Measurements from ENCODE around the gene SEPHS2.
A peak's percentile ranks its signal among the peaks of the same experiment; 100 is the strongest.

Gene SEPHS2

DNA sequence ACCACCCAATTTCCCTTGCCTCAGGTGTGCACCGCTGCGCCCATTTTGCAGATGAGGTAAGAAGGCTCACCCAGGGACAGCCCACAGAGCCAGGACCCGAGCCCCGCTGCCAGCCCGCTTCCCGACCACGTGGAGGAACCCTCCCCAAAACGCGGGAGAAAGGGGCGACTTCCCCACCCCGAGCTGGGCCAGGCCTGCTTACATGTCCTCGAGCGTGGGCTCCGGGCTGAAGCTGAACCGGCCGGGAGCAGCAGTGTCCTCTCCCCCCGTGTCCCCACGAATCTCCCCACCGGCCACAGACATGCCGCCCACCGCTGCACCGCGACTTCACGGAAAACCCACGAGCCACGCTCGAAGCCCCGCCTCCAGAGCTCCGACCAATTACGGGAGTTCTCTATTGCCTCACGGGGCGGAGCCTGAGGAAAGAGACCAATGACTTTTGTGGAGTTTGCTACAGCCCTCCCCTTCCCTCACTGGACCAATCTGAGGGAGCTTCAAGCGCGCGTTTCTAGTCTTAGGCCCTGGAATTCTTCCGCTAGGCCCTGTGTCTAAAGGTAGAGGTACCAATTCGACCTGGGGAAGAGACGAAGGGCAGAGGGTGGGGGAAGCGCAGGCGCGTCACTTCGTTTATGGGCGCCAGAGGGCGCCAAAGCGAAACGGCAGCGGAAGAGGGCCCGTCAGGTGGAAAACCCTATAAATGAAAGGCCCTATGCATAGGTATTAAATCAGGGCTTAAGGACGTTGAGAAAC lies 15.8 kb downstream of the SEPHS2 start, which contains the start of gene DCTPP1:
TSS of gene DCTPP1 (minus strand) at position 353 of the 750 bp plus-strand sequence. CDS start at position 303, 50 bp downstream.
- DNase-seq (ENCODE audit: low read depth in 2 of 2), result peak; percentile 96 to 97

DNA sequence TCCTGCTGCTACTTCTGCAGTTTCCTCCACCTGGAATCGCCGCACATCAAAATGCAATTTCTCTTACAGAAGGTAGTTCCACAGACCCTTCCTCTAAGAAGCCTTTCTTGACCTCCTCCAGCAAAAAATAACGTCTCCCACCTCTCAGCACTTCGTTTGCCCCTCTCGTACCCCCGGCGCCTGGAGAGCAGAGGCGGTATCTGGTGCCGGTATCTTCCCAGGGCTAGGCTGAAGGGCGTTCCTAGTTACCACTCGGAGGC lies 16.3 kb downstream of the SEPHS2 start:
- DNase-seq (ENCODE audit: low read depth in 2 of 2), result no peak

DNA sequence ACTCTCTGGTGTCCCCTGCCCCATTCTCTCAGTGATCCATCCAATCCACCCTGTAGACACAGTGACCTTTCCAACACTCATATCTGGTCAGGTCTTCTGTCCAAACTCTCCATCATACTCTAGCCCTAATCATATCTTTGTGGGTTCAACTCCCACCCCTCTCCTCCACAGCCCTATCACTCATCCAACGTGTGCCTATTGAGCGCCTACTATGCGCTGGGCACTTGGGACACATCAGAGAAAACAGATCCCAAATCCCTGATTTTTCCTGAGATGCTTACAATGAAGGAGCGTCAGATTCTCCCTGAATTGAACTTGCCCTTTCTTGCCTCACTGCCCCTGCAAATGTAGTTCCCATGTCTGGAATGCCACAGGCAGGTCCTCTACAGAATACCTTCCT lies 17.6 kb downstream of the SEPHS2 start:
- no peak for DNase-seq (ENCODE audit: low read depth in 2 of 2)

DNA sequence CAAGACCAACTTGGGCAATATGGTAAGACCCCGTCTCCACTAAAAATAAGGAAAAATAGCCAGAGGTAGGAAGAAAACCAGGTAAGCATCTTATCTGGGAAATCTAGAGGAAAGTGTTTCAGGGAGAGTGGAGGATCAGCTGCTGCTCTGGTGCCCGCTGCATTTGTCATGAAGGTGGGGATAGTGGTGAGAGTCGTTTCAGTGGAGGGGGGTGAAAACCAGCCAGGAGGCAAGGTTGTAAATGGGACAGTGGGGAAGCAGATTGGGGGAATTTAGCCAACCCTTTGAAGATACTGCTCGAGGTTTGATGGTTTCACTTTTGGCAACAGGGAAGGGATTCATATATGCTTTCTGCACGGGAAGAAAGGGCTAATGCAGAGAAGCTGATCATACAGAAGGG lies 24.7 kb downstream of the SEPHS2 start:
- no peak for DNase-seq (ENCODE audit: low read depth in 2 of 2)

GRCh38 chr16:30418350-30419181 lies 27.1 kb downstream of the SEPHS2 start:
- no peak for DNase-seq (ENCODE audit: low read depth in 2 of 2)

DNA sequence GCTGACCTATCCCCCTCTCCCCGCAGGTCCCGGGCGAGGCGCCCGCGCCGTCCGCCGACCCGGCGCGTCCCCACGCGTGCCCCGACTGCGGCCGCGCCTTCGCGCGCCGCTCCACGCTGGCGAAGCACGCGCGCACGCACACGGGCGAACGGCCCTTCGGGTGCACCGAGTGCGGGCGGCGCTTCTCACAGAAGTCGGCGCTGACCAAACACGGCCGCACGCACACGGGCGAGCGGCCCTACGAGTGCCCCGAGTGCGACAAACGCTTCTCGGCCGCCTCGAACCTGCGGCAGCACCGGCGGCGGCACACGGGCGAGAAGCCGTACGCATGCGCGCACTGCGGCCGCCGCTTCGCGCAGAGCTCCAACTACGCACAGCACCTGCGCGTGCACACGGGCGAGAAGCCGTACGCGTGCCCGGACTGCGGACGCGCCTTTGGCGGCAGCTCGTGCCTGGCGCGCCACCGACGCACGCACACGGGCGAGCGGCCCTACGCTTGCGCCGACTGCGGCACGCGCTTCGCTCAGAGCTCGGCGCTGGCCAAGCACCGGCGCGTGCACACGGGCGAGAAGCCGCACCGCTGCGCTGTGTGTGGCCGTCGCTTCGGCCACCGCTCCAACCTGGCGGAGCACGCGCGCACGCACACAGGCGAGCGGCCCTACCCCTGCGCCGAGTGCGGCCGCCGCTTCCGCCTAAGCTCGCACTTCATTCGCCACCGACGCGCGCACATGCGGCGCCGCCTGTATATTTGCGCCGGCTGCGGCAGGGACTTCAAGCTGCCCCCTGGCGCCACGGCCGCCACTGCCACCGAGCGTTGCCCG lies 27.9 kb downstream of the SEPHS2 start:
- DNase-seq (ENCODE audit: low read depth in 2 of 2), result peak; percentile 79 to 86

- no peak for DNase-seq (ENCODE audit: low read depth in 2 of 2)
Measured at GRCh38 chr16:30416624-30417528, 28.8 kb downstream of the SEPHS2 start.

DNA sequence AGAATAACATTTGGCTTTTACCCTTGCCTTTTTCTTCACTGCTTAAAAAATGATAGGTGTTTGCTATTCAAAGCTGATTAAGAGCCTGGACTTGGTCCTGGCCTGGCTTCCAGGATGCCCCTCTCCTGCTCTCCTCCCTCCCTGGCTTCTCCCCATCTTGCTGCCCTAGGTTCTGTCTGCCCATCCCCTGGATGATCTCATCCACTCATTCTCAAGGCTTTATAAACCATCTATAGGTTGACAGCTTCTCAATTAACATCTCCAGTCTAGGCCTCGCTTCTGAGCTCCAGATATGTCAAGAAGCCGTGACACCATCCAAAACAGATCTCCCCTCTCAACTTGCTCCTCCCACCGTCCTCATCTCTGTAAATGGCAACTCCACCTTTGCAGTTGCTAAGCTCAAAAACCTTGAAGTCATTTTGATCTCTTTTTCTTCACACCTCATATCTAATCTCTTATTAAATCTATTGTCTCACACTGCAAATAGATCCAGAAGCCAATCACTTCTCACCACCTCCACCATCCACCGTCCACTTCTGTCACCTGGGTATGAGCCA lies 29.5 kb downstream of the SEPHS2 start:
- no peak for DNase-seq (ENCODE audit: low read depth in 2 of 2)

DNA sequence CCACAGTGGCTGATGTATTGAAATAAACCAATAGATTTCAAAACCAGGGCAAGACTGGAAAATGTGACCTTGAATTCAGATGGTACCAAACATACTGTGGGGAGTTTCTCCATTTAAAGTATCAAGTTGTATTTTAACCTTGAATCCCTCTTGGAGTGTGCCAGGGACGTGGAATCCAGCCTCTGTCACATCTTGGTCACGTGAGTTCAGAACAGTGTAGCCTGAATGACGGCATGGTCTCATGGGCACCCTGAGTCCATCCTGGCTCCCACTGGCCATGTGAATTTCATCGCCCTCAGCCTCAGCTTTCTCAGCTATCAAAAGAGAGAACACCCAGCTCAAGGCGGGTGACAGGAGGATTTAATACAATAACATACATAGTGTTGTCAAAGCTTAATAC lies 31.5 kb downstream of the SEPHS2 start:
- DNase-seq (ENCODE audit: low read depth in 2 of 2), result no peak

GRCh38 chr16:30413112-30413806 lies 32.4 kb downstream of the SEPHS2 start:
- no peak for DNase-seq (ENCODE audit: low read depth in 2 of 2)

GRCh38 chr16:30409125-30410060 lies 36.3 kb downstream of the SEPHS2 start:
- DNase-seq (ENCODE audit: low read depth in 2 of 2), result peak; percentile 85 to 90

- no peak for DNase-seq (ENCODE audit: low read depth in 2 of 2)
Measured at GRCh38 chr16:30407804-30408534, 37.7 kb downstream of the SEPHS2 start.

- DNase-seq (ENCODE audit: low read depth in 2 of 2), result peak; percentile 84 to 91
Measured at GRCh38 chr16:30407102-30407803, 38.4 kb downstream of the SEPHS2 start, which contains the start of gene ZNF771. Gene ZNF771, plus strand, starts transcription at chr16:30407606. Its CDS starts 448 bp downstream, at chr16:30408054.

DNA sequence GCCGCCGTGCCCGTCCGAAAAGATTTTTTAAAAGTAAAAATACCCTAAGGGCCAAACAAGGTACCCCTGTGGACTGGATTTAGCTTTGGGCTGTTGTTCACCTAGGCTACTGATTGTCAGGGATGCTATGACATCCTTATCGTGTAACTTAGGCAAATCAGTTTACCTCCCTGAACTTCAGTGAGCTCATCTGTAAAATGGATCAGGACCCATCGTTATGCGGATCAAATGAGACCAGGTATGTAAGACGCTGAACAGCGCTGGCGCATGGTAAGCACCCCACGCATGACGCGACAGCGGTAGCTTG lies 38.9 kb downstream of the SEPHS2 start:
- DNase-seq (ENCODE audit: low read depth in 2 of 2), result no peak

DNA sequence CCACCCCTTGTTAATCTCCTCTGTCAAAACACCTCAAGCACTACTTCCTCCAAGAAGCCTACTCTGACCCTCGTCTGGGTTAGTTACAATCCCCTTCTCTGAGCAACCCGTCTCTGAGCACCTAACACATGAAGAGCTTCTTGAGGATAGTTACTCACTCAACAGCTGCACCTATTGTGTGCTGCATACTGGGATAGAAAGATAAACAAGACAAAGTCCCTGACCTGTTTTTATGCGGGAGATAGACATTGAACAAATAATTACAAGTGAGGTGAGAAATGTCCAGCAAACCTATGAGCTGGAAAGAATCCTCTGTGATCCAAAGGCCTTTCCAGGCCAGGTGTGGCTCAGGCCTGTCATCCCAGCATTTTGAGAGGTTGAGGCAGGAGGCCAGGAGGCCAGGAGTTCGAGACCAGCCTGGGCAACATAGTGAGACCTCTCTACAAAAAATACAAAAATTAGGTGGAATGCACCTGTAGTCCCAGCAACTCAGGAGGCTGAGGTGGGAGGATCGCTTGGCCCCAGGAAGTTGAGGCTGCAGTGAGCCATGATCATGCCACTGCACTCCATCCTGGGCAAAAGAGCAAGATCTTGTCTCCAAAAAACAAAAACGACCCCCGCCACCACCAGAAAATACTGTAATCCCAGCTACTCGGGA lies 43.8 kb downstream of the SEPHS2 start:
- DNase-seq (ENCODE audit: low read depth in 2 of 2), result no peak

GRCh38 chr16:30399435-30400186 lies 46.1 kb downstream of the SEPHS2 start:
- DNase-seq (ENCODE audit: low read depth in 2 of 2), result no peak

Data from stimulated activated CD4-positive, alpha-beta T cell treated with anti-CD3 and anti-CD28 coated beads, Interleukin-15, amount 100 ng/mL, for 48 hours (primary cell).